HG03460 (cell line): ENCODE data around the gene POLN.
"Not testable (repeated sequence)": the region's sequence is repeated elsewhere in the genome, so short reads cannot be mapped to it uniquely, and the experiment has no call there.

Source experiments
- ATAC-seq: cut with Tn5 transposase; IDR thresholded peaks from one replicate; pipeline ENCODE4 v1.9.1; 2021; ENCODE audit not compliant: unreplicated experiment

Gene POLN

DNA sequence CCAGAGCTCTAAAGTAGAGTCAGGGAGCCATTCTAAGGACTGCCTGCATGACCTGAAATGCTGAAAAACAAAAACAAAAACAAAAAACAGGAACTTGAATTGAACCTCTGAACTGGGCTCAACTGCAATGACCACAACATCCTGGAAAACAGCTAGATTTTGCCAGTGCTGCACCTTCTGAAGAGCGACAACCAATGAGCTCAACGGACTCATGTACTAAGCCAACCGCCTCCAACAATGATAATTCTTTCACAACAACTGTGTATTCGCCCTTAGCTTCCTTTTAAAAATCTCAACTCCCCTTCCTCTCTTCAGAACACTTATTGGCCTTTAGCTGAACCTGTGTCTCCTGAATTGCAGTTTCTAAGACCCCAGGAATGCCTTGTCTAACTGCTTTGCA is 69.8 kb downstream of the POLN start:
- no peak for ATAC-seq

DNA sequence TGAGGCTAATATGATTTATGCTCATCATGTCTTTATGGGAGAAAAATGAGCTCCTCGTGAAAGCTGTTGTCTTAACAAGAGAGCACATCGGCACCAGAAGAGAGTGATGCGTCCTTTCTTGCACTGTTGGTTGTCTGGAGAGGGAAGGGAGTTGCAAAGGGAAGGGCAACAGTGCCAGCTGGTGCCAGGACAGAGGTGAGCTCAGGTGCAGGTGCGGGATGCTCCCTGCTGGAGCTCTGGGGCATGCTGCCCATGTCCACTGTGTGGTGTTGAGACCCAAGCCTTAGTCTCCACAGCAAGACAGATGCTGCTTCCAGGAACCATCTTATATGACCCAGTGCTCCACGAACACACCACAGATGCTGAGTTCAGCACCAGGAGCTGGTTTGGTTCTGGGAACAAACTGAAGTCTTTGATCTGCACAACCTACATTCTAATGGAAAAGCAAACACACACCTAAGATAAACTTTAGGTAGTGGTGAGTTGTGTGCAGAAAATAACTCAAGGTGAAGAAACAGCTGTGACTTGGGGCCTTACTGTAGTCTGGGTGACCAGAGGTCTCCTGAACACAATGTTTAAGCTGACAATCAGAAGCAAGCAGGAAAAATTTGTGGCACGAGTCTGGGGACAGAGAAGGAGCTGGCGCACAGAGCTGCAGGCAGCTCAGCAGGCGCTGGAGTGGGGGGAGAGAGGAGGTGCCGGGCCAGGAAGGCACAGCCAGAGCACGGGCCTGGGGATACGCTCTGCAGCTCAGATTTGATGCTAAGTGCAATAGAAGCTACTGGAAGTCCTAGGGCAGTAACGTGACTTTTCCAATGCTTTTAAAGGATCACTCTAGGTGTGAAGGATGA is 73.2 kb downstream of the POLN start:
- ATAC-seq = no peak

DNA sequence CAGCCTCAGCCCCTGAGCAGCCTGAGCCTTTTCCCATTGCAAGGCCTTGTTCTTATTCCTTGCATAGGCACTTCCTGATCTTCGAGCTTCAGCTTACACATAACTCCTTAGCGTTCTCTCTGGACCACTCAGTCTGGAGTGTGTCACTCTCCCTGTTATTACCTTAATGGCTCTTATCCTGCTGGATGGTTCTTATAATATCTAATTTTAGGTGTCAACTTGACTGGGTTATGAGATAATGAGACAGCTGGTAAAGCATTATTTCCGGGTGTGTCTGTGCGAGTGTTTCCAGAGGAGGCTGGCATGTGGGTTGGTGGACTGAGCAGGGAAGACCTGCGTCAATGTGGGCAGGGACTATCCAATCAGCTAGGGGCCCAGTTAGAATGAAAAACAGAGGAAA is 75.7 kb downstream of the POLN start:
- no peak for ATAC-seq

DNA sequence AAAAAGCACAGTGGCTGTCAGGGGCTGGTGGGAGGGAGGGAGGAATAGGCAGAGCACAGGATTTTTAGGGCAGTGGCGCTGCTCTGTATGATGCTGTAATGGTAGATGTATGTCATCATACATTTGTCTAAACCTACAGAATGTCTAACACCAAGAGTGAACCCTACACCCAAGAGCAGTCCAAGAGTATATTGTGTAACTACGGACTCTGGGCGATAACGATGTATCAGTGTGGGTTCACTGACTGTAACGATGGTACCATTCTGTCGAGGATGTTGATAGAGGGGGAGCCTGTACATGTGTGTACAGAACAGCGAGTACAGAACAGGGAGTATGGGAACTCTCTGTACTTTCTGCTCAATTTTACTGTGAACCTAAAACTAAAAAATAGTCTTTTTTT is 76.5 kb downstream of the POLN start:
- ATAC-seq = no peak

DNA sequence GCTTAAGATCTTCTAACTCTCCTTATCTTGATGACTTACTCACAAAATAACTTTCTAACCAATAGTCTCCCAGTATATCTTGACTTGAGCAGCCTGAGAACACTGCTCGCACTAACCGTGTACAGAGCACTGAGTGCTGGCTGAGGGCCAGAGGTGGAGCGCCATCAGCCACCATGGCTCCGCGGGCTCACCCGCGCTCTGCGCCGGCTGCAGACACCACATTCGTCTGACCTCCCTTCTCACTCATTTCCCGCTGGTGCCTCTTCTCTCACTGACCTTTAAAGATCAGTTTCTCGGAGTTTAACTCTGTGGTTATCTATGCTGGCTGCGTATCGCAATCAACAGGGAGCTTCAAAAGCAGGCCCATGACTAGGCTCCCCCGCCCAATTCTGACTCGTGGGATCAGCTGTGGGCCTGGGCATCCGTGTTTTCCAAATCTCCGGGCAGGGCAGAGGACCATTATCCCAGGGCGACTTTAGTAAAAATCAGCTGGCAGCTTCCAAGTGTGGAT is 78.6 kb downstream of the POLN start:
- no peak for ATAC-seq

DNA sequence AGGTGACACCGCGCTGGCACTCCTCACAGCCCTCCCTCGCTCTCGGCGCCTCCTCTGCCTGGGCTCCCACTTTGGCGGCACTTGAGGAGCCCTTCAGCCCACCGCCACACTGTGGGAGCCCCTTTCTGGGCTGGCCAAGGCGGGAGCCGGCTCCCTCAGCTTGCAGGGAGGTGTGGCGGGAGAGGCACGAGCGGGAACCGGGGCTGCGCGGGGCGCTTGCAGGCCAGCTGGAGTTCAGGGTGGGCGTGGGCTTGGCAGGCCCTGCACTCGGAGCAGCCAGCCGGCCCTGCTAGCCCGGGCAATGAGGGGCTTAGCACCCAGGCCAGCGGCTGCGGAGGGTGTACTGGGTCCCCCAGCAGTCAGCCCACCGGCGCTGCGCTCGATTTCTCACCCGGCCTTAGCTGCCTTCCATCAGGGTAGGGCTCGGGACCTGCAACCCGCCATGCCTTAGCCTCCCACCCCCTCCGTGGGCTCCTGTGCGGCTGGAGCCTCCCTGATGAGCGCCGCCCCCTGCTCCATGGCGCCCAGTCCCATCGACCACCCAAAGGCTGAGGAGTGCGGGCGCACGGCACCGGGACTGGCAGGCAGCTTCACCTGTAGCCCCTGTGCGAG is 80.7 kb downstream of the POLN start:
- not testable (repeated sequence) for ATAC-seq

DNA sequence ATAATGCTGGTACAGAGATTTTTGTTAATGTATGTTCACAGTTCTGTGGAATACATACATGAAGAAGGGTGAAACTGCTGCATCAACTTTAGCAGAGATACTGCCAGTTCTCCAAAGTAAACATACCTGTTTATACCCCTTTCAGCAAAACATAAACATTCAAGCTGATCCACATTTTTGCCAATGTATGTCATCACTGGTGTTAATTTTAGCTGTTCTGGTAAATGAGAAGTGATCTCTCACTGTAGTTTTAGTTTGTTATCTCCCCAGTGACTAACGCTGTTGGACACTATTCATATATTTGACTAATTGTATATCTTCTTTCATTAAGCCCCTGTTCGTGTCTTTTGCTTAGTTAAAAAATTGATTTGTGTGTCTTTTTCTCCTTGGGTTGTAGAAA is 82.0 kb downstream of the POLN start:
- no peak for ATAC-seq

DNA sequence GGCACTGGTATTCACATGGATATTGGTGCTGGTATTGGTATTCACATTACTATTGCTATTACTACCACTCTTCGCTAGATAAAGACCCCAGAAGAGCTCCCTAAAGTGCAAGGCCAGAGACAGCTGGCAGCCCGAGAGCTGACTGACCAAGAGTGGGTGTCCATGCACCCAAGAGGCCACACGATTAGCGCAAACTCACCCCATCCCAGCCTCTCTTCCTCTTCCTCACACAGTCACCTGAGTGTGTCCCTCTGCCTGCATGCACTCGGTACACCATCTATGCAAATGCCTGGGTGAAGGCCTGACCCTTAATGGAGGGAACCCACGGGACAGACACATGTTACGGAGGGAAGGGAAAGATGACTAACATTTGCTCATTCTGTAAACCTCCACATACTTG is 86.7 kb downstream of the POLN start:
- no peak for ATAC-seq

DNA sequence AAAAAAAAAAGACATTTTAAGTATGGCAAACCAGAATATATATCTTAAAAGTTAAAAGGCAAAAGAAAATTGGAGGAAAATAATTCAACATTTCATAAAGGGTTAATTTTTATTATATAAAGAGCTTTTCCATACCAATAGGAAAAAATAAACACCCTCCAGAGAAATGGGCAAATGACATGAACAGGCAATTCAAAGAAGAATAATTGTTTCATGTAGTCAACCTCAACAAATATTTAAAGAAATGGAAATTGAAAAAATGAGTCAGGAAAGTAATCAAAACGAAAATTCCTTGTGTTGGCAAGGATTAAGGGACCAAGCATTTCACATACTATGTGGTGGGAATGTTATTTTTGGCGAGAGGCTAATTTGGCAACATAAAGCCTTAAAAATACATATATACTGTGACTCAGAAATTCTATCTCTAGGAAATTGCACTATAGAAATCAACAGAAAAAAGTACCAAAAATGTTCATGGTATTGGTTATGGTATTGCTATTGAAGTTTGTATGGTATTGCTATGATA is 87.6 kb downstream of the POLN start:
- ATAC-seq = no peak

DNA sequence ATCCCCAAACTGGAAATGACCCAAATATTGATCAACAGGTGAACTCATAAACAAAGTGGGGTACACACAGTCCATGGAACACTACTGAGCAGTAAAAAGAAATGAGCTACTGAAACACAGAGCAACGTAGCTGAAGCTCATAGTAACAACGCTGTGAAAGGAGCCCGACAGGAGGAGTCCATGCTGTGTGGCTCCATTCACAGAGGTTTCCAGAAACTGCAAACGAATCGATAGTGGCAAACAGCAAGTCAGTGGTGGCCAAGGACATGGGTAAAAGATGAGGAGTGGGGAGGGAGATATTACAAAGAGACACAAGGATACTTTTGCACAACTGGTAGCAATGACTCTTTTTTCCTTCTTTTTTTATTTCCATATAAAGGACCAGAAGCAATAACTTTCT is 90.4 kb downstream of the POLN start:
- ATAC-seq = no peak

DNA sequence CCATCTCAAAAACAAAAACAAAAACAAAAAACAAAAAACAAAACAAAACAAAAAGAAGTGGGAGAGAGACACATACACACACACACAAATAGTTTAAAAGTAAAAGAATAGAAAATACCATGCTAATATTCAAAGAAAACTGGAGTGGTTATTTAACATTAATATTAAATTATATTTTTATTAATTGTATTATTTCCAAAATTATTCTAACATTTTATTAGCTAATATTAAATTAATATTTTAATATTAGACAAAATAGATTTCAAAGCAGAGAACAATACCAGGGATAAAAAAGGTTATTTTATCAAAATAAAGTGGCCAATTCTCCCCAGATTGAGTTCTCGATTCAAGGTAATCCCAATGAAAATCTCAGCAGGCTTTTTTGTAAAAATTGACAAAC is 91.8 kb downstream of the POLN start:
- ATAC-seq = no peak

DNA sequence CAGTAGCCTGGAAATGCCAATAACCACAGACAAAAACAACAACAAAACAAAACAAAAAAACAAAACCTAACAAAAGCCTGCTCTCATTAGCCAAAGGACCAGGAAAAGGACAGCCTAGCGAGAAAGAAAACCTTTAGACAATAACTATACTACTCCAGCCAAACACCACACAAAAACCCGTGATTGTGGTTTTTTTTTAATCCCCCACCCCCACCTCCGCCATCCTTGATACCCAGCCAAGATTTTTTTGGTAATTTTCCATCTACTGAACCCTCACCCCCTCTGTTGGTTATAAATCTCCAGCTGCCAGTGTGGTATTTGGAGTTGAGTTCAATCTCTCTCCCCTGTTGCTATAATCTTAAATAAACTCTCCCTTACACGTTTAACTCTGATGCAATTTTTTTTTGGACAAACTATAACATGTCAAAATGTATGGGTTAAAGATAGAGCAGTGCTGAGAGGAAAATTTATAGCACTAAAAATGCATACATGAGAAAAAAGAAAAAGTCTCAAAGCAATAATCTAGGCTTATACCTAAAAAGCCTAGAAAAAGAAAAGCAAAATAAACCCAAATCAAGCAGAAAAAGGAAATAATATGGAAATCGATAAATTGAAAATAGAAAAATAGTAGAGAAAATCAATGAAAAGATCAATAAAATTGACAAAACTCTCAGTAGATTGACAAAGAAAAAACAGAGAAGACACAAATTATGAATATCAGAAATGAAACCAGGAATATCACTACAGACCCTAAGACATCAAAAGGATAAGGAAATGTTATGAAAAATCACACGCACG is 99.1 kb downstream of the POLN start:
- no peak for ATAC-seq

DNA sequence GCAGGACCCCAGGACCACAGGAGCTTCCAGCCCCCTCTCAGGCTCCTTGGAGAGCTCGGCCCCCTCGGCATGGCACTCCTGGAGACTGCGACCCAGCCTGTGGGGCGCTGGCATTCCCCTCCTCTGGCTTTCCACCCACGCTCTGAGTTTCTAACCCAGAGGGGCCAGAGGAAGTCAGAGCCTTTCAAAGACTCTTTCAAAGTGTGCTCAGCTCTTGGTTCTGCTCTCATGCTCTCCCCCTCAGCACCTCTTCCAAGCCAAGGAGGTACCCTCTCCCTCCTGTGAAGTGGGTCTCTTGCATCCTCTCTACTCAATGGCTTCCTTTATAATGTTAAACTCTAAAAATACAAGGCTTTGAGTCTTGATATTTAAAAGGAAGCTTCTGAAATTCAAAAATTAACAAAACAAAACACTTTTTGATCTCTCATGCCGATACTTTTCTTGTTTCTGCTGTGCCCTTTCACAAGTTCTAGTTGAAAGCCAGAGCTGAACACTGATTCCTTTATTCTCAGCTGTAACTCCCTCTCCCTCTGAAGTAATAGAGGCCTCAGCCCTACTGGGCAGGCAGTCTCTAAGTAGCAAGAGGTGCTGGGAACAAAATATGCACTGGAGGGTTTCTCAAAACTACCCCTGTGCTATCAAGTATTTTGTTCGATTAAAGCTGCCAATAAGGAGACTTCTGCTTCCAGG is 100.0 kb downstream of the POLN start:
- ATAC-seq = no peak

DNA sequence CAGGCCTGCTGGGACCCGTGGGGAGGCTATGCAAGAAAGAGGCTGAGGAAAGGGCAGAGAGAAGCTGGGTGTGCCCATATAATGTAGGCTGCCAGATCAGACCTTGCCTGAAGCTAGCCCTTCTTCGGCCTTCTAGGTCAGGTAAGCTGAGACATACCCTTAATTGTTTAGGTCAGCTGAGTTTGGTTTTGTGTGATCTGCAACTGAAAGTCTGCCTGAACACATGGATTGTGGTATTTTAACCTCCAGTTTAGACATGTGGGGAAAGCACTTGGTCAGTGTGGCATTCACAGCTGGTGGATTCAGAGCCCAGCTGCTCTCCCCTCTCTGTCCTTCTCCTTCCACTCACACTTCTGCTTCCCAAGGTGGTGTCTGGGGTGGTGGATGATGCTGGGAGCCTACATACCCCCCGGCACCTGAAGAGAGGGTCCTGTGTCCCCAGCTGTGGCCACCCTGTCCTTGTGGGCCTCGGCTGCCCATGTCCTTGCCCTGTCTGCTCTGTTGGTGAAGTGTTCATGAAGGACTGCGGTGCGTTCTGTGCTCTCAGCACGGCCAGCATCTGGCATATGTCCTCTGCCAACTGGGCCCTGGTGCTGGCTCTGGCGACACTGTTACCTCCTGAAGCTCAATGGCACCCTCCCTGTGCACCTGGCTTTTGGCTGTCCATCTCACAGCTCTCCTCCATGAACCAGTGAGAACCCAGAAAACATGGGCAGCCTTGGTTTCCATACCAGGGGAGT is 100.7 kb downstream of the POLN start:
- no peak for ATAC-seq

DNA sequence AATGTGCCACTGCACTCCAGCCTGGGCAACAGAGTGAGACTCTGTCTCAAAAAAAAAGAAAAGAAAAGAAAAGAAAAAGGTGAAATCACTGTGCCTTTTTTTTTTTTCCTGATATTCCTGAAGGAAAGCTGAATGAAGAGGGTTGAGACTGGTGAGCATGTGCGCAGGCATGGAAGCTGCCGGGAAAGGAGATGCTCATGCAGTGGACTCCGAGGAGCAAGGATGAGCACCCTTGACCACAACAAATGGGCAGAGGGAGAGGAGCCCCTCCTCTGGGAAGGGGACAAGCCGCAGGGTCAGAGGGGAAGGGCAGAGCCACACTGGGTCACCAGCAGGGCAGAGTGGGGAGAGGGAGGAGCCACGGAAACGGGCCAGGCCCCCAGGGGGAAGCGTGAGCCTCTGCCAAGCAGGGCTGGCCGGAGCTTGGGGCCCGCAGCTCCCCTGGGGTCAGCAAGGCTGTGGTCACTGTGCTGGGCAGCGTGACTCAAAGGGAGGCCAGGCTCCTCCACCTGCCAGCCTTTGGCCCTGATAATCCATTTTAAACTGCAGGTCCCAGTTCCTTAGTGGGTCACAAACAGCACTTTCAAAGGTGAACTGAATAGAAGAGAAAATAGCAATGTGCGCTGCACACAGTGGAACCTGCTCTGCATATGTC is 102.9 kb downstream of the POLN start:
- ATAC-seq = no peak

DNA sequence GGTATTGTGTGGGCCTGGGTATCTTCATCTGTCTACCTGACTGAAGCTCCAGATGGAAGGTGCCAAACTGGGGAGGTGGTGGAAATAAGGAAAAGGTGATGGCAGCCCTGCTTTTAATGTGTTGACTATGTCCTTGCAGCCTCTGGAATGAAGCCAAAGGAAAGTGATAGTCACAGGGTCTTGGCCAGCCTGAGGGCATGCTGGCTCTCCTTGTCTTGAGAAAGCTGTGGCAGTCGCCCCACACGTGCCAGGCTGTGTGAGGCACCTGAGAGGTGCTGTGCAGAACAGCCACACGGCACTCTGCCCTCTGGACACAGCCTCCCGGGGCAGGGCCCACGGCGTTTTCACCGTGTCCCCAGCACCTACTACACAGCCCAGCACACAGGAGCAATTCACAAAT is 105.2 kb downstream of the POLN start:
- no peak for ATAC-seq

DNA sequence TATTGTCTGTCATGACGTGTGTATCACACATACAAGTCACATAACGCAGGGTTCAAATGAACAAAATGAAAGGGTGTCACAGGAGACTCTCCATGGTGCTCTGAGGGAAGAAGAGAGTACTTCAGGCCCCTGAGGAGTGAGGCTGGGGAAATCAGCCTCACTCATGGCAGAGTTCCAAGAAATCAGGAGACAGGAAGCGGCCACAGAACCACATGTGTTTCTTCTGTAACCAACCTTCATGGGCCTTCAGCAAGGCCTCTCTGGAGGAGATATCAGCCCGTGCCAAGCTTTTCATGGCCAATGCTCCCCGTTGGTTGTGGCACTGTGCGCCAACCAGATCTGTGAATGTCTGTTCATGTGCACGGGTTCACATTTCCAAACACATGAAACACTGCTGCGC is 106.8 kb downstream of the POLN start:
- ATAC-seq = no peak

DNA sequence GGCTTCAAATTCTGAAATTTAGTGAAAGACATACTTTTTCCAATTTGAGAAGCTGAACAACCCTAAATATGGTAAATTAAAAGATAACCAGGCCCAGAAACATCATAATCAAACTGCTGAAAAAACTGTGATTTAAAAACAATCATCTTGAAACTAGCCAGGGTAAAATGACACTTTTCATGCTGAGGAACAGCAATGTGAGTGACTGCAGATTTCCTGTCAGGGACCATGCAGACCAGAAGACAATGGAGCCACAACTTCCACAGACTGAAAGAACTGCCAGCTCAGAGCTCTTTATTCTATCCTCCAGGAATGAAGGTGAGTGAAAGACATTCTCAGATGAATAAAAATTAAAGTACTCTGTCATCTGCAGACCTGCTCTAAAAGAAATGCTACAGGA is 109.5 kb downstream of the POLN start:
- ATAC-seq = no peak

DNA sequence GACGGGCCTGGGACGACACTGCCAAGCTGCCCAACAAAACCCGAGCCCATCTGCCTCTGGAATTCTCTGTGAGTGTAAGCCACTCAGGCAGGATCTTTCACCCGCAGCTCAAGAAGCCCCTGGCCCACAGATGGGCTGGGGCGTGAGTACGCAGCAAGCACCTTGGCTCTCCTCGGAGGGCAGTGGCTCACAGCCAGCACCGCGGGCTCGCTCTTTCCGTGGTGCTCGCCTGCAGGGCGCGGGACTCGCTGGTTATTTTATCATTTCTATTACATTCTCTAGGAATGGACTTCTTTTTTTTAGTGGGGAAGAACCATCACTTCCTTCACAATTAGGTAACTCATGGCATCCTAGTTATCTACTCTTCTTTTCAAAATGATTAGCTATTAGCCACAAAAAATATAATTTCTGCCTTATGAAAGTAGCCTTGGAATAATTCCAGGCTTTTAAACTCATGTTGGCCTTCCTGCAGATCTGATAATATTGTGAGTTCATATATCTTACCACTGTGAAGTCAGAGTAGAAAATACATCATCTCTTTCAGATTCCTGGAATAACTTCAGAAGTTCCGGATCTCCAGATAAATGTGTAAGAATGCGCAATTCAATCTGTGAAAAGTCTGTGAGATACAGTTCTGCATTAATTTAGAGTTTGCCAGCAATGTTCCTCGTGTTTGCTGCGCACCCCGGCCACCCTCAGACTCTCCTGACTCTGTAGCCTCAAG is 114.2 kb downstream of the POLN start:
- ATAC-seq = no peak
